HepG2 (cell line): Measurements from ENCODE around the gene STUB1. TPM values are rescaled to one million over a fixed set of nuclear protein-coding genes. Genes with fewer than 3 reads are reported as not detected.

Experiments
- NFRKB ChIP-seq: fragments of 450-650 bp; IDR thresholded peaks from 2 replicates; pipeline ENCODE4 v1.6.1; 2017
- POLR2AphosphoS2 ChIP-seq: IDR thresholded peaks from 2 replicates; pipeline ENCODE4 v1.6.1; 2011; ENCODE audit warnings: low read depth, low read length, improper control_type of control experiment
- SIN3A ChIP-seq: IDR thresholded peaks from 2 replicates; pipeline ENCODE4 v1.6.1; 2011; ENCODE audit warnings: low read depth, mild to moderate bottlenecking, control low read depth, low read length, borderline replicate concordance
- SRY ChIP-seq: sonication (generic); formaldehyde crosslinking; IDR thresholded peaks from 2 replicates; pipeline ENCODE4 v1.8.0; 2022; ENCODE audit warnings: mild to moderate bottlenecking, missing genetic modification reagents
- ZKSCAN1 ChIP-seq: fragments of 150-350 bp; IDR thresholded peaks from 2 replicates; pipeline ENCODE4 v1.6.1; 2014; ENCODE audit warnings: low read length
- ZNF264 ChIP-seq: sonication (generic); formaldehyde crosslinking; IDR thresholded peaks from 2 replicates; pipeline ENCODE4 v1.4.0; 2020; ENCODE audit warnings: missing genetic modification reagents
- polyA plus RNA-seq, 8 experiments: library from polyadenylated mRNA; depleted of rRNA in 3 of 8; stranded (reverse) in 7 of 8; unstranded in 1 of 8; fragments of >200 nt; fragmentation: Illumina TruSeq in 4 of 8; extraction: Trizol in 4 of 8; gene quantifications; 2 replicates each; pipeline versions ENCODE4 v1.2.1 to v1.2.3, GENCODE V29; 2011 to 2016; ENCODE audit warnings: low read depth in 4 of 8, missing spikeins in 1 of 8, mixed read lengths in 1 of 8; ENCODE audit not compliant: insufficient read depth in 1 of 8
- total RNA-seq, 5 experiments: library from RNA; depleted of rRNA; stranded (reverse); fragments of >200 nt; fragmentation: Illumina TruSeq; extraction: Trizol; gene quantifications; 2 replicates each; pipeline ENCODE4 v1.2.3, GENCODE V29; 2016; ENCODE audit warnings: low read depth in 1 of 5
- TF ChIP-seq, protein P1 (sequence below): sonication (generic); formaldehyde crosslinking; IDR thresholded peaks from 2 replicates; pipeline ENCODE4 v1.9.0; 2022; ENCODE audit warnings: missing genetic modification reagents, mild to moderate bottlenecking, borderline replicate concordance
- TF ChIP-seq, protein P2 (sequence below): sonication (generic); formaldehyde crosslinking; IDR thresholded peaks from 2 replicates; pipeline ENCODE4 v1.4.0; 2020; ENCODE audit warnings: mild to moderate bottlenecking, missing genetic modification reagents
- TF ChIP-seq, protein P3 (sequence below): sonication (generic); formaldehyde crosslinking; IDR thresholded peaks from 2 replicates; pipeline ENCODE4 v1.5.0; 2020; ENCODE audit warnings: mild to moderate bottlenecking, missing genetic modification reagents, borderline replicate concordance
- TF ChIP-seq, protein P4 (sequence below): sonication (generic); formaldehyde crosslinking; IDR thresholded peaks from 2 replicates; pipeline ENCODE4 v1.4.0; 2020; ENCODE audit warnings: missing genetic modification reagents
- TF ChIP-seq, protein P5 (sequence below), 2 experiments: IDR thresholded peaks; 2 replicates each; pipeline ENCODE4 v1.6.1; 2011 to 2012; ENCODE audit warnings: low read length in 2 of 2, borderline replicate concordance in 1 of 2, low read depth in 1 of 2, mild to moderate bottlenecking in 1 of 2, moderate library complexity in 1 of 2

Gene STUB1
- total and polyA plus RNA-seq, 2 of the 13 experiments (the other 11 are each of a cell fraction or from before 2014, with no cell fraction given), result 52.9 to 78.2 TPM

DNA sequence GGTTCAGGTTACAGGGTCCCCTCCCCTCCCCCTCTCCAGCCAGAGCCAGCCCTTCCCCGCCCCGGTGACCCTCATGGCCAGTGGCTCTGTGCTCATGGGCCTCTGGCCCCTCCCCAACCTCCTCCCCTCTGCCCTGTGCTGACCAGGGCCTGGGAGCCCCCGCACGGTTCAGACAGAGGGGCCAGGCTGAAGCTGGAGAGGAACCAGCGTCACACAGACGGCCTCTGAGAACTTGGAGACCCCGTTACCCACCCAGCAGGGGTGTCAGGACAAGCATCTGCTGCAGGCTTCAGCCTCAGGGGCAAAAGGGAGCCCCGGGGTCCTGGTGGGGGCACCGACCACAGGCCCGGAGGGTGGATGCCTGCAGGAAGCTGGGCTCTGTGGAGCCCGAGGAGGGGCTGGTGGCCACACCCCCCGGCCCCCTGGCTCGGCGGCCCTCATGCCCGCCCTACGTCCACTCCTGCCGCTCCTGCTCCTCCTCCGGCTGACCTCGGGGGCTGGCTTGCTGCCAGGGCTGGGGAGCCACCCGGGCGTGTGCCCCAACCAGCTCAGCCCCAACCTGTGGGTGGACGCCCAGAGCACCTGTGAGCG is 49.3 kb upstream of the STUB1 start, which contains the start of gene WFIKKN1 (continued):
- TF ChIP-seq, protein P1, sequence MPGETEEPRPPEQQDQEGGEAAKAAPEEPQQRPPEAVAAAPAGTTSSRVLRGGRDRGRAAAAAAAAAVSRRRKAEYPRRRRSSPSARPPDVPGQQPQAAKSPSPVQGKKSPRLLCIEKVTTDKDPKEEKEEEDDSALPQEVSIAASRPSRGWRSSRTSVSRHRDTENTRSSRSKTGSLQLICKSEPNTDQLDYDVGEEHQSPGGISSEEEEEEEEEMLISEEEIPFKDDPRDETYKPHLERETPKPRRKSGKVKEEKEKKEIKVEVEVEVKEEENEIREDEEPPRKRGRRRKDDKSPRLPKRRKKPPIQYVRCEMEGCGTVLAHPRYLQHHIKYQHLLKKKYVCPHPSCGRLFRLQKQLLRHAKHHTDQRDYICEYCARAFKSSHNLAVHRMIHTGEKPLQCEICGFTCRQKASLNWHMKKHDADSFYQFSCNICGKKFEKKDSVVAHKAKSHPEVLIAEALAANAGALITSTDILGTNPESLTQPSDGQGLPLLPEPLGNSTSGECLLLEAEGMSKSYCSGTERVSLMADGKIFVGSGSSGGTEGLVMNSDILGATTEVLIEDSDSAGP (CRISPR knock-in tag), result peak; percentile 82; the same call in 1 of the 2 replicates
- no peak; the same call in 1 of the 2 replicates for TF ChIP-seq SIN3A
- TF ChIP-seq NFRKB, result no peak
- TF ChIP-seq ZKSCAN1, result no peak
- TF ChIP-seq, protein P2, sequence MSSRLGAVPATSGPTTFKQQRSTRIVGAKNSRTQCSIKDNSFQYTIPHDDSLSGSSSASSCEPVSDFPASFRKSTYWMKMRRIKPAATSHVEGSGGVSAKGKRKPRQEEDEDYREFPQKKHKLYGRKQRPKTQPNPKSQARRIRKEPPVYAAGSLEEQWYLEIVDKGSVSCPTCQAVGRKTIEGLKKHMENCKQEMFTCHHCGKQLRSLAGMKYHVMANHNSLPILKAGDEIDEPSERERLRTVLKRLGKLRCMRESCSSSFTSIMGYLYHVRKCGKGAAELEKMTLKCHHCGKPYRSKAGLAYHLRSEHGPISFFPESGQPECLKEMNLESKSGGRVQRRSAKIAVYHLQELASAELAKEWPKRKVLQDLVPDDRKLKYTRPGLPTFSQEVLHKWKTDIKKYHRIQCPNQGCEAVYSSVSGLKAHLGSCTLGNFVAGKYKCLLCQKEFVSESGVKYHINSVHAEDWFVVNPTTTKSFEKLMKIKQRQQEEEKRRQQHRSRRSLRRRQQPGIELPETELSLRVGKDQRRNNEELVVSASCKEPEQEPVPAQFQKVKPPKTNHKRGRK (CRISPR knock-in tag), result no peak
- TF ChIP-seq, protein P3, sequence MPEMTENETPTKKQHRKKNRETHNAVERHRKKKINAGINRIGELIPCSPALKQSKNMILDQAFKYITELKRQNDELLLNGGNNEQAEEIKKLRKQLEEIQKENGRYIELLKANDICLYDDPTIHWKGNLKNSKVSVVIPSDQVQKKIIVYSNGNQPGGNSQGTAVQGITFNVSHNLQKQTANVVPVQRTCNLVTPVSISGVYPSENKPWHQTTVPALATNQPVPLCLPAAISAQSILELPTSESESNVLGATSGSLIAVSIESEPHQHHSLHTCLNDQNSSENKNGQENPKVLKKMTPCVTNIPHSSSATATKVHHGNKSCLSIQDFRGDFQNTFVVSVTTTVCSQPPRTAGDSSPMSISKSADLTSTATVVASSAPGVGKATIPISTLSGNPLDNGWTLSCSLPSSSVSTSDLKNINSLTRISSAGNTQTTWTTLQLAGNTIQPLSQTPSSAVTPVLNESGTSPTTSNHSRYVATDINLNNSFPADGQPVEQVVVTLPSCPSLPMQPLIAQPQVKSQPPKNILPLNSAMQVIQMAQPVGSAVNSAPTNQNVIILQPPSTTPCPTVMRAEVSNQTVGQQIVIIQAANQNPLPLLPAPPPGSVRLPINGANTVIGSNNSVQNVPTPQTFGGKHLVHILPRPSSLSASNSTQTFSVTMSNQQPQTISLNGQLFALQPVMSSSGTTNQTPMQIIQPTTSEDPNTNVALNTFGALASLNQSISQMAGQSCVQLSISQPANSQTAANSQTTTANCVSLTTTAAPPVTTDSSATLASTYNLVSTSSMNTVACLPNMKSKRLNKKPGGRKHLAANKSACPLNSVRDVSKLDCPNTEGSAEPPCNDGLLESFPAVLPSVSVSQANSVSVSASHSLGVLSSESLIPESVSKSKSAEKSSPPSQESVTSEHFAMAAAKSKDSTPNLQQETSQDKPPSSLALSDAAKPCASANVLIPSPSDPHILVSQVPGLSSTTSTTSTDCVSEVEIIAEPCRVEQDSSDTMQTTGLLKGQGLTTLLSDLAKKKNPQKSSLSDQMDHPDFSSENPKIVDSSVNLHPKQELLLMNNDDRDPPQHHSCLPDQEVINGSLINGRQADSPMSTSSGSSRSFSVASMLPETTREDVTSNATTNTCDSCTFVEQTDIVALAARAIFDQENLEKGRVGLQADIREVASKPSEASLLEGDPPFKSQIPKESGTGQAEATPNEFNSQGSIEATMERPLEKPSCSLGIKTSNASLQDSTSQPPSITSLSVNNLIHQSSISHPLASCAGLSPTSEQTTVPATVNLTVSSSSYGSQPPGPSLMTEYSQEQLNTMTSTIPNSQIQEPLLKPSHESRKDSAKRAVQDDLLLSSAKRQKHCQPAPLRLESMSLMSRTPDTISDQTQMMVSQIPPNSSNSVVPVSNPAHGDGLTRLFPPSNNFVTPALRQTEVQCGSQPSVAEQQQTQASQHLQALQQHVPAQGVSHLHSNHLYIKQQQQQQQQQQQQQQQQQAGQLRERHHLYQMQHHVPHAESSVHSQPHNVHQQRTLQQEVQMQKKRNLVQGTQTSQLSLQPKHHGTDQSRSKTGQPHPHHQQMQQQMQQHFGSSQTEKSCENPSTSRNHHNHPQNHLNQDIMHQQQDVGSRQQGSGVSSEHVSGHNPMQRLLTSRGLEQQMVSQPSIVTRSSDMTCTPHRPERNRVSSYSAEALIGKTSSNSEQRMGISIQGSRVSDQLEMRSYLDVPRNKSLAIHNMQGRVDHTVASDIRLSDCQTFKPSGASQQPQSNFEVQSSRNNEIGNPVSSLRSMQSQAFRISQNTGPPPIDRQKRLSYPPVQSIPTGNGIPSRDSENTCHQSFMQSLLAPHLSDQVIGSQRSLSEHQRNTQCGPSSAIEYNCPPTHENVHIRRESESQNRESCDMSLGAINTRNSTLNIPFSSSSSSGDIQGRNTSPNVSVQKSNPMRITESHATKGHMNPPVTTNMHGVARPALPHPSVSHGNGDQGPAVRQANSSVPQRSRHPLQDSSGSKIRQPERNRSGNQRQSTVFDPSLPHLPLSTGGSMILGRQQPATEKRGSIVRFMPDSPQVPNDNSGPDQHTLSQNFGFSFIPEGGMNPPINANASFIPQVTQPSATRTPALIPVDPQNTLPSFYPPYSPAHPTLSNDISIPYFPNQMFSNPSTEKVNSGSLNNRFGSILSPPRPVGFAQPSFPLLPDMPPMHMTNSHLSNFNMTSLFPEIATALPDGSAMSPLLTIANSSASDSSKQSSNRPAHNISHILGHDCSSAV (CRISPR knock-in tag), result no peak
- TF ChIP-seq, protein P4, sequence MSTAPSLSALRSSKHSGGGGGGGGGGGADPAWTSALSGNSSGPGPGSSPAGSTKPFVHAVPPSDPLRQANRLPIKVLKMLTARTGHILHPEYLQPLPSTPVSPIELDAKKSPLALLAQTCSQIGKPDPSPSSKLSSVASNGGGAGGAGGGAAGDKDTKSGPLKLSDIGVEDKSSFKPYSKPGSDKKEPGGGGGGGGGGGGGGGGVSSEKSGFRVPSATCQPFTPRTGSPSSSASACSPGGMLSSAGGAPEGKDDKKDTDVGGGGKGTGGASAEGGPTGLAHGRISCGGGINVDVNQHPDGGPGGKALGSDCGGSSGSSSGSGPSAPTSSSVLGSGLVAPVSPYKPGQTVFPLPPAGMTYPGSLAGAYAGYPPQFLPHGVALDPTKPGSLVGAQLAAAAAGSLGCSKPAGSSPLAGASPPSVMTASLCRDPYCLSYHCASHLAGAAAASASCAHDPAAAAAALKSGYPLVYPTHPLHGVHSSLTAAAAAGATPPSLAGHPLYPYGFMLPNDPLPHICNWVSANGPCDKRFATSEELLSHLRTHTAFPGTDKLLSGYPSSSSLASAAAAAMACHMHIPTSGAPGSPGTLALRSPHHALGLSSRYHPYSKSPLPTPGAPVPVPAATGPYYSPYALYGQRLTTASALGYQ (CRISPR knock-in tag), result 0 out of 2 replicates have a peak, but pooled peaks have one; percentile 5
- no peak for TF ChIP-seq ZNF264 (CRISPR knock-in tag)
- no peak for TF ChIP-seq SRY (CRISPR knock-in tag)
- TF ChIP-seq POLR2AphosphoS2, result no peak
- TF ChIP-seq, protein P5, sequence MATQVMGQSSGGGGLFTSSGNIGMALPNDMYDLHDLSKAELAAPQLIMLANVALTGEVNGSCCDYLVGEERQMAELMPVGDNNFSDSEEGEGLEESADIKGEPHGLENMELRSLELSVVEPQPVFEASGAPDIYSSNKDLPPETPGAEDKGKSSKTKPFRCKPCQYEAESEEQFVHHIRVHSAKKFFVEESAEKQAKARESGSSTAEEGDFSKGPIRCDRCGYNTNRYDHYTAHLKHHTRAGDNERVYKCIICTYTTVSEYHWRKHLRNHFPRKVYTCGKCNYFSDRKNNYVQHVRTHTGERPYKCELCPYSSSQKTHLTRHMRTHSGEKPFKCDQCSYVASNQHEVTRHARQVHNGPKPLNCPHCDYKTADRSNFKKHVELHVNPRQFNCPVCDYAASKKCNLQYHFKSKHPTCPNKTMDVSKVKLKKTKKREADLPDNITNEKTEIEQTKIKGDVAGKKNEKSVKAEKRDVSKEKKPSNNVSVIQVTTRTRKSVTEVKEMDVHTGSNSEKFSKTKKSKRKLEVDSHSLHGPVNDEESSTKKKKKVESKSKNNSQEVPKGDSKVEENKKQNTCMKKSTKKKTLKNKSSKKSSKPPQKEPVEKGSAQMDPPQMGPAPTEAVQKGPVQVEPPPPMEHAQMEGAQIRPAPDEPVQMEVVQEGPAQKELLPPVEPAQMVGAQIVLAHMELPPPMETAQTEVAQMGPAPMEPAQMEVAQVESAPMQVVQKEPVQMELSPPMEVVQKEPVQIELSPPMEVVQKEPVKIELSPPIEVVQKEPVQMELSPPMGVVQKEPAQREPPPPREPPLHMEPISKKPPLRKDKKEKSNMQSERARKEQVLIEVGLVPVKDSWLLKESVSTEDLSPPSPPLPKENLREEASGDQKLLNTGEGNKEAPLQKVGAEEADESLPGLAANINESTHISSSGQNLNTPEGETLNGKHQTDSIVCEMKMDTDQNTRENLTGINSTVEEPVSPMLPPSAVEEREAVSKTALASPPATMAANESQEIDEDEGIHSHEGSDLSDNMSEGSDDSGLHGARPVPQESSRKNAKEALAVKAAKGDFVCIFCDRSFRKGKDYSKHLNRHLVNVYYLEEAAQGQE (IDR thresholded peaks at IDR 0.05; ENCODE audit: borderline replicate concordance in 1 of 2, low read depth in 1 of 2, low read length in 2 of 2), result no peak
